H1 (cell line): Measurements from ENCODE around the gene NOD2.

ENCODE experiments used
- KDM1A ChIP-seq: fragments of 200-600, 300-600 bp; sonication (generic); IDR thresholded peaks from 2 replicates; pipeline ENCODE4 v1.7.1; 2016; ENCODE audit warnings: mild to moderate bottlenecking, low read length, borderline replicate concordance
- POLR2A ChIP-seq, 2 experiments: IDR thresholded peaks; 1 replicate in 1 of 2; 2 replicates in 1 of 2; pipeline ENCODE4 v1.6.1; 2011; ENCODE audit warnings: low read depth in 2 of 2, low read length in 2 of 2, mild to moderate bottlenecking in 2 of 2; ENCODE audit errors: control extremely low read depth in 1 of 2
- SP1 ChIP-seq: IDR thresholded peaks from 2 replicates; pipeline ENCODE4 v1.6.1; 2011; ENCODE audit warnings: low read depth, low read length
- TF ChIP-seq, protein P1 (sequence below), 3 experiments: IDR thresholded peaks; 1 replicate in 2 of 3; 2 replicates in 1 of 3; pipeline versions ENCODE4 v1.5.1 to v1.6.1; 2011; ENCODE audit warnings: low read length in 3 of 3, mild to moderate bottlenecking in 3 of 3, inconsistent platforms in 2 of 3, low read depth in 1 of 3, moderate library complexity in 1 of 3; ENCODE audit not compliant: insufficient read depth in 1 of 3; ENCODE audit errors: control extremely low read depth in 1 of 3

DNA sequence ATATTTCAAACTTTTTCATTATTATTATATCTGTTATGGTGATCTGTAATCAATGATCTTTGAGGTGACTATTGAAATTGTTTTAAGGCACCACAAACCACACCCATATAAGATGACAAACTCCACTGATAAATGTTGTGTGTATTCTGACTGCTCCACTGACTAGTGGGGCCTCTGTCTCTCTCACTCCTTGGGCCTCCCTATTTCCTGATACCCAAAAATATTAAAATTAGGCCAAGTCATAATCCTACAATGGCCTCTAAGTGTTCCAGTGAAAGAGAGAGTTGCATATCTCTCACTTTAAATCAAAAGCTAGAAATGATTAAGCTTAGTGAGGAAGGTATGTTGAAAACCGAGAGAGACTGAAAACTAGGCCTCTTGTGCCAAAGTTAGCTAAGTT is 71.9 kb downstream of the NOD2 start:
- TF ChIP-seq SP1 (no peak), KDM1A (no peak), POLR2A (IDR thresholded peaks at IDR 0.05; ENCODE audit: control extremely low read depth in 1 of 2, low read depth in 2 of 2, low read length in 2 of 2) (no peak)
- TF ChIP-seq, protein P1, sequence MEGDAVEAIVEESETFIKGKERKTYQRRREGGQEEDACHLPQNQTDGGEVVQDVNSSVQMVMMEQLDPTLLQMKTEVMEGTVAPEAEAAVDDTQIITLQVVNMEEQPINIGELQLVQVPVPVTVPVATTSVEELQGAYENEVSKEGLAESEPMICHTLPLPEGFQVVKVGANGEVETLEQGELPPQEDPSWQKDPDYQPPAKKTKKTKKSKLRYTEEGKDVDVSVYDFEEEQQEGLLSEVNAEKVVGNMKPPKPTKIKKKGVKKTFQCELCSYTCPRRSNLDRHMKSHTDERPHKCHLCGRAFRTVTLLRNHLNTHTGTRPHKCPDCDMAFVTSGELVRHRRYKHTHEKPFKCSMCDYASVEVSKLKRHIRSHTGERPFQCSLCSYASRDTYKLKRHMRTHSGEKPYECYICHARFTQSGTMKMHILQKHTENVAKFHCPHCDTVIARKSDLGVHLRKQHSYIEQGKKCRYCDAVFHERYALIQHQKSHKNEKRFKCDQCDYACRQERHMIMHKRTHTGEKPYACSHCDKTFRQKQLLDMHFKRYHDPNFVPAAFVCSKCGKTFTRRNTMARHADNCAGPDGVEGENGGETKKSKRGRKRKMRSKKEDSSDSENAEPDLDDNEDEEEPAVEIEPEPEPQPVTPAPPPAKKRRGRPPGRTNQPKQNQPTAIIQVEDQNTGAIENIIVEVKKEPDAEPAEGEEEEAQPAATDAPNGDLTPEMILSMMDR (IDR thresholded peaks at IDR 0.05; ENCODE audit: control extremely low read depth in 1 of 3, insufficient read depth in 1 of 3, low read depth in 1 of 3, low read length in 3 of 3), result no peak
